ENCODE results near the gene IFIT3.

DNA sequence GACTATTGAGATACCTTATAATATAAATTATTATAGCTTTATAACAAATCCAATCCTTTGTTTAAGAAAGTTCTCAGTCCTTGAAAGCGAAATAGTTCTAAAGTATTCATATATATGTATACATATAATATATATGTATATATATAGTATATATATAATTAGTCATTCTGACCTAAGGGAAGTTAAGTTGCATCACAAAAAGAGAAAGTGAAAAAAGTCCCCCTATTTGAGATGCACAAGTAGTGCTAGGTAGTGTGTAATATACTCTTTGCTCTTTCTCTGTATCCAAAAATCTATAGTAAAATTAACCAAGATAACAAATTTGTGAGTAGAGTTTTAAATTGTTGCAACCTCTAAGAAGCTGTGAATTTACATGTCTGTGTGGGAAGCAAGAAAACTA lies 36.7 kb downstream of the IFIT3 start:
- TF ChIP-seq, protein P1, sequence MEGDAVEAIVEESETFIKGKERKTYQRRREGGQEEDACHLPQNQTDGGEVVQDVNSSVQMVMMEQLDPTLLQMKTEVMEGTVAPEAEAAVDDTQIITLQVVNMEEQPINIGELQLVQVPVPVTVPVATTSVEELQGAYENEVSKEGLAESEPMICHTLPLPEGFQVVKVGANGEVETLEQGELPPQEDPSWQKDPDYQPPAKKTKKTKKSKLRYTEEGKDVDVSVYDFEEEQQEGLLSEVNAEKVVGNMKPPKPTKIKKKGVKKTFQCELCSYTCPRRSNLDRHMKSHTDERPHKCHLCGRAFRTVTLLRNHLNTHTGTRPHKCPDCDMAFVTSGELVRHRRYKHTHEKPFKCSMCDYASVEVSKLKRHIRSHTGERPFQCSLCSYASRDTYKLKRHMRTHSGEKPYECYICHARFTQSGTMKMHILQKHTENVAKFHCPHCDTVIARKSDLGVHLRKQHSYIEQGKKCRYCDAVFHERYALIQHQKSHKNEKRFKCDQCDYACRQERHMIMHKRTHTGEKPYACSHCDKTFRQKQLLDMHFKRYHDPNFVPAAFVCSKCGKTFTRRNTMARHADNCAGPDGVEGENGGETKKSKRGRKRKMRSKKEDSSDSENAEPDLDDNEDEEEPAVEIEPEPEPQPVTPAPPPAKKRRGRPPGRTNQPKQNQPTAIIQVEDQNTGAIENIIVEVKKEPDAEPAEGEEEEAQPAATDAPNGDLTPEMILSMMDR (IDR thresholded peaks at IDR 0.05): no peak
- no peak for TF ChIP-seq ZFX (IDR thresholded peaks at IDR 0.05; ENCODE audit: borderline replicate concordance)

Data from 22Rv1 (cell line).